HG02588 (cell line): Measurements from ENCODE around the gene MEGF8.

Experiments used
- ATAC-seq: cut with Tn5 transposase; IDR thresholded peaks from one replicate; pipeline ENCODE4 v1.9.1; 2021; ENCODE audit warnings: mild to moderate bottlenecking, moderate library complexity; ENCODE audit not compliant: unreplicated experiment

MEGF8 gene

DNA sequence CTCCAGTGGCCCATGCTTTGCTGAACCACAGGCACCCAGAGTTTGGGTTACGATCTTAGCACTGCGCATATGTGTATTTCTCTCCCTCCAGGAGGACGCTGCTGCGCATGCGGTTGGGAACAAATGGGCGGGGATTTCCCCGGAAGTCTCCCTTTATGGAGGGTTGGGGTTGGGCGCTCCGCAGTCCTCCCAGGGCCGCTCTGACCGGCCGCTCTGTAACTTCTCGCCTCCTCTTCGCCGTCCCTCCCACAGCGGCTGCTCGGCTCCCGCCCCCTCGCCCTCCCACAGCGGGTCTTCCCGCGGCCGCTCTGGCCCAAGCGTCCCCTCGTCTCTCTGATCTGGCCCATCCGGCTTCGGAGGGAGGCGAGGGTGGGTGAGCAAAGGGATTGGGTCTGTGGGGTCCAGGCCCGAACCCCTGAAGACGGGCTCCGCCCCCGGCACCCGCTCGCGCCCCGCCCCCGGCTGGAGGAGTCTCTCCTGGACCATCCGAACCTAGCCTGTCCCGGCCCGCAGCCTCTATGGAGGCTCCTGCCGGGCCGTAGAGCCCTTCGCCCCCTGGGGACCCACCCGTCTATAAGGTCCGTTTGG, at the start of gene MEGF8:
TSS of gene MEGF8 (plus strand) at position 328 of the 588 bp plus-strand sequence. CDS start 609 bp downstream, outside the sequence.
- ATAC-seq: peak; percentile 88

- no peak for ATAC-seq
Measured at GRCh38 chr19:42276284-42276683, 49.2 kb upstream of the MEGF8 start.

- ATAC-seq: no peak
Measured at GRCh38 chr19:42276821-42277220, 48.6 kb upstream of the MEGF8 start.

DNA sequence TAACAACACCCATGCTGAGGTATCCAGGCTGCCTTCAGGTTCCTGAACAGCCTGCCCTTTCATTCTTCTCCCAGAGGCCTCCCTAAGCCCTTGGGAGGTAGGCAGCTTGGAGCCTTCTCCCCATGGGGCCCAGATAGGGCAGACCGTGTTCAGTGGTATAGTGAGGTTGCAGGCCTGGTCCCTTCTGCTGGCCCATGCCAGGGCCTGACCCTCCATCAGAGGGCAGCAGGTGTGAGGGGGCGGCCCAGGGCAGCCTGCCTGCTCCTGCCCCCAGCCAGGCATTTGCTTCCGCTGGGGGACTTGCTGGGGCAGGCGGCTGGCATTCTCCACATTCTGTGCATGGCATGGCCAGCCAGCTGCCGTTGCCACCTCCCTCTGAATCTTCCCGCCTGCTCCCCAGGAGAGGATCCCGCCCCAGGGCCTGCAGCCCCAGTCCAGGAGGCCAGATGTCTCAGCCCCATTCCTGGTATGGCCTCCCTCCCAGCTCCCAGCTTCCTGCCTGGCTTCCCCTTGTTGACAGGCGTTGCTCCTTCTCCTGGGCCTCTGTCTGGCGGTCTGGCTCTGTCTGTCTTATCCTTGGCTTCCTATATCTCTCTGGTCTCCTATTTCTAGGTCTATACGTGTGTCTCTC, 47.5 kb upstream of the MEGF8 start:
- ATAC-seq: no peak

DNA sequence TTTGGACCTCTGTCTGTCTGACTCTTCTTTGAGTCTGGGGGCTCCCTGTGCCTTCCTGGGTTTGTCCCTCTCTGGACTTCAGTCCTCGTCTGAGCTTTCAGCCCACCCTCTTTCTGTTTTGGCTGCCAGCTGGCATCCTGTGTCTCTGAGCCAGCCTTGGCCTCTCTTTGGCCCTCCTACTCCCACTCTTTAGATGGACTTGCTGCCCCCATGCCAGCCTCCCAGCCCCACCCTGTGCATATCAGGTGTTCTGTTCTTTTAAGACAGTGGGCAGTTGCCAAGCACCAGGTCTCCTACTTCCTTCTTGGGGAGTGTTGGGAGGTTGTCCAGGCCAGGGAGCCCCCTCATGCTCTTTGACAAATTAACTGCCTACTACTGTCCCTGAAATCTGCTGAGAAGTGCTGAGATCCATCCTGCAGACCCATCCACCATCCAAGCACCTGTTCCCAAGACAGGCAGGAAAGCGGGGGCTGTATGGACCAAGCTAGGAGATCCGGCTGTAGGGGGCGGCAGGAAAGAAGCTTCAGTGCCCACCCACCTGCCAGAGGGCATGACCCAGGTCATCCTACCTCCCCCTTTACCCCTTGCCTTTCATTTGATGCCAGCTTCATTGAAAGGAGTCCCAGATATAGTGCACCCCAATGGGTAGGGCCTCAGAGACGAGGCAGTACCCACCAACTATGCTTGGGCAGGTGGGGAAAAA, 46.8 kb upstream of the MEGF8 start:
- no peak for ATAC-seq

- ATAC-seq: no peak
Measured at GRCh38 chr19:42279155-42279901, 46.1 kb upstream of the MEGF8 start.

GRCh38 chr19:42279902-42280814, 45.3 kb upstream of the MEGF8 start:
- no peak for ATAC-seq

GRCh38 chr19:42280815-42281145, 44.7 kb upstream of the MEGF8 start:
- ATAC-seq: no peak

GRCh38 chr19:42281146-42281826, 44.1 kb upstream of the MEGF8 start:
- ATAC-seq: no peak

DNA sequence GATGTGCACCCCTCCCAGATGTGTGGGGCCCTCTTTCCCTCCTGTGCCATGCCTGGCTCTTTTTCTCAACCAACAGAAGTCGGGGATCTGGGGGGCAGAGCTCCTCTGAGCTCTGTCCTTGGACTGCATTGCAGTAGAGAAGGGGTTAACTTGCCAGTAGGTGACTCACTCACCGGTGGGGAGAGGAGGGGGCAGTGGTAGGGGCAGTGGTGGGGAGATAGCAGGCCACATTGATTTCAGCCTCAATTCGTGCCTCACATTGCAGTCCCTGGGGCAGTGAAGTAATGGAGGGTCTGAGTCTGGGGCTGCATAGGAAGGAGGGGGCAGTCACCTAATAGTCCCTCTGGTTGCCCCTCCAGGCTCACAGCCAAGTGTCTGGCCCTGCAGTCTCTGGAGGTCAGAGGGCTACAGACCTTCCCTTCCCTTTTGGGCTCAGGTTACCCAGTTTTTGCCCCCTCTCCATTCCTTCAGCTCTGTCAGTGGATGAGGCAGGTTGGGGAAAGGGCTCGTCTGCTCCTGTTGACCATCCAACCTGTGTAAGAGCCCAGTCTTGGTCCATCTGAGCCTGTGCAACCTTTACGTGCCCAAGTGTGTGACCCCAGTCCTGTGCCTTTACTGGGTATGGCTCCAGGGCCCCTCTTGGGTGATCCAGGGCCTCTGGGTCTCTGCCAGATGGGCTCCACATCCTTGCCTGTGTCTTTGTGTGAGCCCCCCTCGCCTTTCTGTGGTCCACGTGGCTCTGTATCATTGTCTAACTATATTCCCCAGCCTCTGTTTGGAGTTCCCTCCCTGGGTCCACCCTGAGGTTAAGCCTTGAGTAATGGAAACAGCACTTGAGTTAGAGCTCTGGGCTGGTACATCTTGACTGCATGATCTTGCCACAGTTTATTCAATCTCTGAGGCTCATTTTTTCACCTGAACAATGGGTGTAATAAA, 43.3 kb upstream of the MEGF8 start:
- ATAC-seq: no peak

DNA sequence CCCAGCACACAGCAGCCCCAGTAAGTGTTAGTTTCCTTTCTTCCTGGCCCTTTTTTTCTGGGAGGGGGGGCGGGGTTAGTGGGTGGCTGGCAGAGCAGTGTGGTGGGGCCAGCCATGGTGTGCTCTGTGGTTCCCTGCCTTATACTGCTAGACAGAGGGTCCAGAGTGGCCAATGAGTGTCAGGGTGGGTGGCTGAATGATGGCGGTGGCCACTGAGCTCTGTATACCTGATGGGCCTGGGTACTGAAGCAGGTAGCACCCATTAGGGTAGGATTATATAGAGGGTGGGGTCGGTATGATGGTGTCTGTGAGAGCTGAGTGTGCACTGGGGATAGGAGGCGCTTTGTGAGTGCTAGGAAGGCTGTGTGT, 42.6 kb upstream of the MEGF8 start:
- no peak for ATAC-seq

- peak; percentile 43 for ATAC-seq
Measured at GRCh38 chr19:42283188-42284065, 42.0 kb upstream of the MEGF8 start.

DNA sequence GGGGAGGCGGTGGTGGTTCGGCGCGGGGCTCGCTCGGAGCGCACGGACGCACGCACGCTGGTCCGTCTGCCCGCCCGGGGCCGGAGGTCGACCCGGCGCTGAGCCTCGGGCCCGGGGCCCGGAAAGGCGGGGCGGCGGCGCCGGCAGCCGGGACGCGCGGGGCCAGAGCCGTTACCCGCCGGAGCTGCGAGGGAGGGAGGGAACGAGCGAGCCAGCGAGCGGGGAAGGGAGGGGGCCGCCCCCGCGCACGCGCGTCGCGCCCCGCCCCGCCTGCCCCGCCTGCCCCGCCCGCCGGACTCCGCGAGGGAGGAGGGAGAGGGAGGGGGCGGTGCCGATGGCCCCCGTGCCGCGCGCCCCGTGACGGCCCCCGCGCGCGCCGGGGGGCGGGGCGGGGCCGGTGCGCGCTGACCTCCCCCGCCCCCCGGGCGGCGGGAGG, 41.4 kb upstream of the MEGF8 start:
- ATAC-seq: peak; percentile 32

DNA sequence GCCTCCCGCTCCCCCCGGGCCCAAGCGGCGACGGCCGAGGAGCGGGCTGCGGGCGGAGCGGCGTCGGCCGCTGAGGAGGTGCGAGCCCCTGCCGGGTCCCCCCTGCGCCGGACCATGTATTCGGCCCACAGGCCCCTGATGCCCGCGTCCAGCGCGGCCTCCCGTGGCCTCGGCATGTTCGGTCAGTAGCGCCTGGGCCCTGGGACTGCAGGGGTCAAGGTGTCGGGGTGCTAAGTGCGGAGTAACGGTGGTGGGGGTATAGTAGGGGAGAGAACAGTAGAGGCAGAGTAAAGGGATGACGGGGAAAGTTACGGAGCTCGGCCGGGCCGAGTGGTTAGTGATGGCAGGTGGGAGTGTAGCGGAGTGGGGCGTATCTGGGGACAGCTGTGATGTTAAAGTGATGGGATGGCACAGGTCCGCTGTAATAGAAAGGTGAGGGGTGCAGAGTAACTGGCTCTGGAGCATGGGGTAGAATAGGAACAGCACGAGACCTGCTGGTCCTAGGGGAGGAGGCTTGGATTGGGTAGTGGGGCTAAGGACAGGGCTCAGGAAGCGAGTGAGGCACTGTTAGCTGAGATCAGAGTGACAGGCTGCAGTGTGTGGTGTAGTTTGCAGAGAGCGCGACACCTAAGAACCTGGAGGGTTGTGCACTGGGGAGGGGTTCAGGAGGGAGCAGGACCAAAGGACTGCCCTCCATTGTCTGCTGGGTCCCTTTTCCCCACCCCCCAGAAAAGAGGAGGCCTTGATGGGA, 40.7 kb upstream of the MEGF8 start:
- no peak for ATAC-seq

DNA sequence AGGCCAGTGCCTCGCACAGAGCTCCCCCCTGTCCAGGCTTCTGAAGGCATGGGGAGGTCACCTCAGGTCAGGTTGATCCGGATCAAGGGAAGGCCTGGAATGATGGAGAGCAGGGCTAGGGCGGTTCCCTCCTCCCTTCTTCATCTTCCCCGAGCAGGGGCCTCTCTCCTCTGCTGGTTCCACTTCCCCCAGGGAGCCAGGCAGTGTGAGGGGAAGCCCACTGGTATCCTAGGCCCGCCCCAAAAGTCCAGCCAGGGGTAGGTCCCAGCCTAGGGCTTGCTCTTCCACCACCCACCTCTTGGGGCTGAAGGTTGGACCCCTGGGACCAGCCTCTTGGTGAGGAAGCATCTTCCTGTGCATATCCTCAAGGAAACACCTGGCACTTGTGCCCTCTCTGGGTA, 39.9 kb upstream of the MEGF8 start:
- no peak for ATAC-seq

DNA sequence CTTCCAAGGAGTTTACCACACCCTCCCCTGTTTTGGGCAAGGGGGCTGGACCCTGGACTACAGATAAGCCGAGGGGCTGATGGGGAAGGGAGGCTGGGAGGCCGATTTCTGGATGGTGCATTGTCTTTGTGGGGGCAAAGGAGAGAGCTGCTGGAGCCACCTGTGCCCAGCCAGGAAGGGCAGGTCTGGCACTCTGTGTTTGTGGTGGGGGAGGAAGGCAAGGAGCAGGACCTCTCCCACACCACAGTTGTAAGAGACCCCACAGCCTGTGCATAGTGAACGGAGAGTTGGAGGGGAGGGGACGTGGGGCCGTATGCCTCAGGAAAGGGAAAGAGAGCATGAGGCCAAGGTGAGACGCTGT, 39.5 kb upstream of the MEGF8 start:
- no peak for ATAC-seq

DNA sequence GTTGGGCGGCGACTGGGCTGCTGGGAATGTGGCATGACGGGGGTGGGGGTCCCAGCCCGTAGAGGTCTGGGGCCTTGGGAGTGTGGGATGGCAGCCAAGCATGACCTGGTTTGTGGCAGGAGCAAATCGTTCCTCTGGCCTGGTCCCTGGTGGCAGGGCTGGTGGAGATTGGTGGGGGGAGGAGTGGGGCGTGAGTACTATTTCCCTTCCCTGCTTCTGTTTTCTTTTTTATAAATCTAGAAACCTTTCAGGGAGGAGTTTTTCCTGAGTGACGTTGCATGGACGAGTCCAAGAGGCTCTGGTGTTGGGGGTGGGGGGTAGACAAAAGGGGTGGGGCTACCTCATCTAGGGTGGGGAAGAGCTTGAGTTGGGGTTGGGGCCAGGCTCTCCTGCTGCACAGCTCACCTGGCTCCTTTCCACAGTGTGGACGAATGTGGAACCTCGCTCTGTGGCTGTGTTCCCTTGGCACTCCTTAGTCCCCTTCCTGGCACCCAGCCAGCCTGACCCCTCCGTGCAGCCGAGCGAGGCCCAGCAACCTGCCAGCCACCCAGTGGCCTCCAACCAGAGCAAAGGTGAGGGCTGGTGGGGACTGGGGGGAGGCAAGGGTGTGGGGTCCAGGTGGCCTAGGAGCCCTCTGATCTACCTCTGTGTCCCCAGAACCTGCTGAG, 39.0 kb upstream of the MEGF8 start:
- ATAC-seq: no peak
